GM21619 (cell line): Measurements from ENCODE around the gene ZNF550.
"Not testable (repeated sequence)": the region's sequence is repeated elsewhere in the genome, so short reads cannot be mapped to it uniquely, and the experiment has no call there.

Experiments used
- ATAC-seq: cut with Tn5 transposase; IDR thresholded peaks from one replicate; pipeline ENCODE4 v1.9.1; 2021; ENCODE audit not compliant: unreplicated experiment

Gene ZNF550

DNA sequence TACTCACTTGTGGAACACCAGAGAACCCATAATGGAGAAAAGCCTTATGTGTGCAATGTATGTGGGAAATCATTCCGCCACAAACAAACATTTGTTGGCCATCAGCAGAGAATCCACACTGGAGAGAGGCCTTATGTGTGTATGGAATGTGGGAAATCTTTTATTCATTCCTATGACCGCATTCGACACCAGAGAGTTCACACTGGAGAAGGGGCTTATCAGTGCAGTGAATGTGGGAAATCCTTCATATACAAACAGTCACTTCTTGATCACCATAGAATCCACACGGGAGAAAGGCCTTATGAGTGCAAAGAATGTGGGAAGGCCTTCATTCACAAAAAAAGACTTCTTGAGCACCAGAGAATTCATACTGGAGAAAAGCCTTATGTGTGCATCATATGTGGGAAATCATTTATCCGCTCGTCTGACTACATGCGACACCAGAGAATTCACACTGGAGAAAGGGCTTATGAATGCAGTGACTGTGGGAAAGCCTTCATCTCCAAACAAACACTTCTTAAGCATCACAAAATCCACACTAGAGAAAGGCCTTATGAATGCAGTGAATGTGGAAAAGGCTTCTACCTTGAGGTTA, 21.6 kb downstream of the ZNF550 start:
- no peak for ATAC-seq

DNA sequence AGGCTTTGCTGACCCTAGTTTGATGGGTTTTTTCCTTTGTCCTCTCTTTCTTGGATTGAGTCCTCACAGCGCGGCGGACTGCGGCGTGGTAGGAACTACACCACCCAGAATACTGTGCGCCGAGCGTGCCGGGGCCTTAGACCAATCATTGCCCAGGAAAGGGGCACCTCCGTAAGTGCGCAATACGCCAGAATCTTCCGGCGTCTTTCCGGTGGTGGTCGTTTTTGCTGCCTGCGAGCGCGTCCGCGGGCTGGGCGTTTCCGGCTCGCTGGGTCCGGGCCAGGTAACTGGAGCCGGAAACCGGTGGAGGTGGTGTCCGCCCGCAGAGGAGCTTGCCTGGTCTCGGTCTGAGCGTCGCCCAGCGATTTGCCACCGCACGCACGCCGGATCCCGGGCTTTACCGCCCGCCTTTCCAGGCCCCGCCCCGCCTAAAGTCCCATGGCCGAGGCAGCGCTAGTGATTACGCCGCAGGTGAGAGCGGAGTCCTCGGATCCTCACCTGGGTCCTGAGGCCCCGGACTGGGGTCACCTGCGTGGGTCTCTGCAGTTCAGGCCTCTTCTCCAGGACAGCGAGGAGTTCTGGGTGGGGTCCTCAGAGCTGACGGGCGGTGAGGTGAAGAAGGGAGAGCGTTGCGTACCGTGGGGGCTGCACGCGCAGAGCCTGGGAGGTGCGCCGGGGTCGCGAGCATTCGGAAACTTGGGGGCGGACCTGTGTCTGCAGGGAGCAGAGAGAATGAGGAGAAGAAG, 32.4 kb downstream of the ZNF550 start, which contains the start of gene ZNF549:
Gene ZNF549, plus strand, starts transcription at position 221 of the 746 bp plus-strand sequence. Its CDS starts 218 bp downstream, at position 439.
- peak; percentile 99 for ATAC-seq

DNA sequence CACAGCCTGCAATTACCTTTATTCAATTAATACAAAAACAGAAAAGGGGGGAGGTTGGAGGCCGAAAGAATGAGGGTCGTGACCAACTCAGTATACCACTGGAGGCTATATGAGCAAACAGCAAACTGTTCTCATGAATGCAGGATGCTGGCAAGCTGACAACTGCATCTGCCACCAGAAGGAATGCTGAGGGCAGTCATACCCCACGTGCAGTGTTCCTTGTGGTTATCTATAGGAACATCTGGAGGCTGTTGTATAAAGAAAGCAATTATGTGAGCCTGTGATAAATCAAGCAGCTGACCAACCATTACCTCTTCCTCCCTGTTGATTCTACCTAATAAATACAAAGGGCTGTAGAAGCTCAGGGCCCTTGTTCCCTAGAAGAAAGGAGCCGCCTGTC, 41.6 kb downstream of the ZNF550 start:
- ATAC-seq: not testable (repeated sequence)

DNA sequence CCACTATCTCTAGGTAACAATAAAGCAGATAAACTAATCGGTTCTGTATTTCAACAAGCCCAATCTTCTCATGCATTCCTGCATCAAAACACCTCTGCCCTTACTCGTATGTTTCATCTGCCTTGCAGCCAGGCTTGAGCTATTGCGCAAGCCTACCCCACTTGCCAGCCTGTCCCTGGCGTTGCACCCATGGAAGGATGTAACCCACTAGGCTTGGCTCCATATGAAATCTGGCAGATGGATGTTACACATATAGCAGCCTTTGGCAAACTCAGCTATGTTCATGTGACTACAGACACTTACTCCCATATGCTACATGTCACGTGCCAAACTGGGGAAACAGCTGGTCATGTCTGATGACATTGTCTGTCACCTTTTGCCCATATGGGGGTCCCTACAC, 44.4 kb downstream of the ZNF550 start:
- no peak for ATAC-seq

DNA sequence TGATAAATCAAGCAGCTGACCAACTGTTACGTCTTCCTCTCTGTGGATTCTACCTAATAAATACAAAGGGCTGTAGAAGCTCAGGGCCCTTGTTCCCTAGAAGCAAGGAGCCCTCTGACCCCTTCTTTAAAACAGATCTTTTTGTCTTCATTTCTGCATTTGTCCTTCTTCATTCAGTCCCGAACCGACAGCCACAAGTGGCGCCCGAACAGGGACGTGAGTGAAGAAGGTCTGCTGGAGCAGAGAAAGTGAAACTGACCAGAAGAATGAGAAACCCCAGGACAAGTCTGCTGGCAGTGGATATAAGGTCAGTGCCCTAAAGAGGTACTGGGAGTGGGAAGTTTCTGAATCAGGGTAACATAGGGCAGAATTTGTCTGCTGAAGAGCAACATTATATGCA, 46.8 kb downstream of the ZNF550 start:
- no peak for ATAC-seq

DNA sequence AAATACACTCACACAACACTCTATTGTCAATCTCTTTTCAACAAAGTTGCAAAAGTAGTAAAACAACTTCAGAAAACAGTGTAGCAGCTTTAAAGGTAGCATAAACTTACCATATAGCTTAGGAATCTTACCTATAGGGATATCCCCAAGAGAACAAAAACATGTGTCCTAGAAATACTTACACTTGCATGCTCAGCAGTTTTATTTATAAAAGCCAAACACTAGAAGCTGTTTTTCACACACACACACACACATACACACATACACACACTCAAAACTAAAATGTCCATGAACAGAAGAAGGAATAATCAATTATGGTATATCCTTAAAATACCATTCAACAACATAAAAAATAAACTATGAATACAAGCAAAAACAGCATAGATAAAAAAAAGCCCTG, 48.2 kb downstream of the ZNF550 start:
- ATAC-seq: no peak

DNA sequence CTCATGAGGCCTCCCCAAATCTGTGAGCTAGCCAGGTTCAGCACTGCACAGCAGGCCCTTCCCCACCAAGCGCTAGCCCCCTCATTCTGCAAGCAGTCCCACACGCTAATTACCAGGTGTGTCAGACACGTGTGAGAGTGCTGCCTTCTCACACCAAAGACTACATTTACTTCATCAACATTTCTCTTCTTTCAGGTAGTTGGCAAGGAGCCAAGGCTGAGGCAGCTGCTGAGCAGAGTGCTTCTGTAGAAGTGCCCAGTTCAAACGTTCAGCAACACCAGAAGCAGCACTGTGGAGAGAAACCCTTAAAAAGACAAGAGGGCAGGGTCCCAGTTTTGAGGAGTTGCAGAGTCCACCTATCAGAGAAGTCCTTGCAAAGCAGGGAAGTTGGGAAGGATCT, 53.5 kb downstream of the ZNF550 start:
- ATAC-seq: no peak

DNA sequence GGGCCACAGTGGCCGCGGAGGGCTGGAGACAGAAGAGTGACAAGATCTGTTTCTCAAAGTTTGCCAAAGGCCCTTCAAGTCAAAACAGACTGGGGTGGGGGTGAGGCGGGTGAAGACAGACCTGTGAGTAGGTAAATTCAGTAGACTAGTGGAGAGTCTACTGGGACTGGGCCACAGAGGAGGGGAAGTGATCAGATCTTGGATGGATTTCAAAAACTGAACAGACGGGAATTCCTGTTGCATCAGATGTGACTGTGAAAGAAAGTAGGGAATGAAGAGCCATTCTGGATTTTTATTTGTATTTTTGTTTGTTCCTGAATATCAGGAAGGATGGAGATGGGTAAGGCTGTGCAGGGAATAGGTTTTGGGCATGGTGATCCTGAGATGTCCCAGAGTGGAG, 59.3 kb downstream of the ZNF550 start:
- not testable (repeated sequence) for ATAC-seq

DNA sequence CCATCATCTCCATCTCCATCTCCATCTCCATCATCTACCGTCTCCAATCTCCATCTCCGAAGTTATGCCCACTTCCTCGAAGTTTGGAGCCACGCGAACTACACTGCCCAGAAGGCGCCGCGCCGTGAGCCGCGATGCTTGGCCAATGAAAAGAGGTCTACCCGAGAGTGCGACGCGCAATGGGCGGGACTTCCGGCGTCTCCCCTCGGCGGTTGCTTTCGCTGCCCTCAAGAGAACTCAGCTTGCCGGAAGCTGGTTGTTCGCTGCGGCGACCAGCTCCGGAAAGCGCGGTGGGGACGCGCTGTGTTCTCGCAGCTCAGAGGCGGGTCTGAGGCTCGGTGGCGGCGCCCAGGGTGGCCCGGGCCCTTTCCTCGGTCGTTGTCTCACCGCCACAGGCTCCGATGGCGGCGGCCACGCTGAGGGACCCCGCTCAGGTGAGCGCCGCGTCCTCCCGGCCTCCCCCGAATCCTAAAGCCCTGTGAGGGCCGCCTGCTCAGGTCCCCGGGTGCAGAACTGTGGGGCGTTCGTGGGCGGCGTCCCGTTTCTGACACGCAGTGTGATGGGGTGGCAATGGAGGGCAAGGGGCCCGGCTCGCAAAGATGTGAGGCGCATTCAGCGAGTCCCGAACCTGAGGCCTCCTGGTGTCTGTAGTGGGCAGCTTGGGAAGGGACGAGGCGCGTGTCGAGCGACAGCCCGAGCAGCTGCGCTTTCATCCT, 59.8 kb downstream of the ZNF550 start, which contains the start of gene ZNF773:
Gene ZNF773, plus strand, starts transcription at position 259 of the 716 bp plus-strand sequence. Its CDS starts 143 bp downstream, at position 402.
- peak; percentile 97 for ATAC-seq

DNA sequence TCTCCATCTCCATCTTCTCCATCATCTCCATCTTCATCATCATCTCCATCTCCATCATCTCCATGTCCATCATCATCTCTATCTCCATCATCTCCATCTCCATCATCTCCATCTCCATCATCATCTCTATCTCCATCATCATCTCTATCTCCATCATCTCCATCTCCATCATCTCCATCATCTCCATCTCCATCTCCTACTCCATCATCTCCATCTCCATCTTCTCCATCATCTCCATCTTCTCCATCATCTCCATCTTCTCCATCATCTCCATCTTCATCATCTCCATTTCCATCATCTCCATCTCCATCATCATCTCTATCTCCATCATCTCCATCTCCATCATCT, 60.4 kb downstream of the ZNF550 start:
- not testable (repeated sequence) for ATAC-seq

DNA sequence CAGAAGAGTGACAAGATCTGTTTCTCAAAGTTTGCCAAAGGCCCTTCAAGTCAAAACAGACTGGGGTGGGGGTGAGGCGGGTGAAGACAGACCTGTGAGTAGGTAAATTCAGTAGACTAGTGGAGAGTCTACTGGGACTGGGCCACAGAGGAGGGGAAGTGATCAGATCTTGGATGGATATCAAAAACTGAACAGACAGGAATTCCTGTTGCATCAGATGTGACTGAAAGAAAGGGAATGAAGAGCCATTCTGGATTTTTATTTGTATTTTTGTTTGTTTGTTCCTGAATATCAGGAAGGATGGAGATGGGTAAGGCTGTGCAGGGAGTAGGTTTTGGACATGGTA, 71.4 kb downstream of the ZNF550 start:
- ATAC-seq: not testable (repeated sequence)

DNA sequence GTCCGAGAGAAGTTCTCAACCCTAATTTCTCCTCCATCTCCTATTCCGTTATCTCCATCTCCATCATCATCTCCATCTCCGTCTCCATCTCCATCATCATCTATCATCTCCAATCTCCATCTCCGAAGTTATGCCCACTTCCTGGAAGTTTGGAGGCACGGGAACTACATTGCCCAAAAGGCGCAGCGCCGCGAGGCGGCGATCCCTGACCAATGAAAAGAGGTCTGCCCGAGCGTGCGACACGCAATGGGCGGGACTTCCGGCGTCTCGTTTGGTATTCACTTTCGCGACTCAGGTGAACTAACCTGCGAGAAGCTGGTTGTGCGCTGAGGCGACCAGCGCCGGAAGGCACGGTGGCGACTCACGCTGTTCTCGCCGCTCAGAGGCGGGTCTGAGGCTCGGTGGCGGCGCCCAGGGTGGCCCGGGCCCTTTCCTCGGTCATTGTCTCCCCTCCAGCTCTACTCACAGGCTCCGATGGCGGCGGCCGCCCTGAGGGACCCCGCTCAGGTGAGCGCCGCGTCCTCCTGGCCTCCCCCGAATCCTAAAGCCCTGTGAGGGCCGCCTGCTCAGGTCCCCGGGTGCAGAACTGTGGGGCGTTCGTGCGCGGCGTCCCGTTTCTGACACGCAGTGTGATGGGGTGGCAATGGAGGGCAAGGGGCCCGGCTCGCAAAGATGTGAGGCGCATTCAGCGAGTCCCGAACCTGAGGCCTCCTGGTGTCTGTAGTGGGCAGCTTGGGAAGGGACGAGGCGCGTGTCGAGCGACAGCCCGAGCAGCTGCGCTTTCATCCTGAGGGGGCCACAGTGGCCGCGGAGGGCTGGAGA, 72.0 kb downstream of the ZNF550 start, which contains the start of gene ZNF419:
Gene ZNF419, plus strand, starts transcription at position 274 of the 822 bp plus-strand sequence. Its CDS starts 201 bp downstream, at position 475.
- peak; percentile 96 for ATAC-seq
